SU-DHL-6 (cell line): Measurements from ENCODE around the gene BCL7C.

Experiments used
- H2AFZ ChIP-seq: fragments of 200-600 bp; sonication (generic); 2 replicates; pipeline ENCODE4 v1.6.1; 2014; ENCODE audit warnings: low read depth, mild to moderate bottlenecking, moderate library complexity, mixed read lengths, antibody characterized with exemption, low read length; ENCODE audit not compliant: severe bottlenecking
- H3F3A ChIP-seq: fragments of 200-600 bp; shearing (Covaris generic); 2 replicates; pipeline ENCODE4 v1.6.0; 2016; ENCODE audit warnings: antibody characterized with exemption, mild to moderate bottlenecking; ENCODE audit not compliant: insufficient read depth
- H3K27ac ChIP-seq: fragments of 200-600 bp; sonication (generic); 2 replicates; pipeline ENCODE4 v1.5.1; 2016; ENCODE audit warnings: low read depth, mild to moderate bottlenecking, low read length, moderate library complexity, mixed read lengths
- H3K27me3 ChIP-seq: fragments of 200-600 bp; sonication (generic), shearing (Covaris generic); 2 replicates; pipeline ENCODE4 v1.6.0; 2014; ENCODE audit warnings: mild to moderate bottlenecking, low read length
- H3K36me3 ChIP-seq: fragments of 200-600 bp; sonication (generic); 2 replicates; pipeline ENCODE4 v1.6.1; 2014; ENCODE audit warnings: mild to moderate bottlenecking, low read length, mixed read lengths
- H3K4me2 ChIP-seq: fragments of 300-600, 200-600 bp; shearing (Covaris generic), sonication (generic); 2 replicates; pipeline ENCODE4 v1.6.0; 2014; ENCODE audit warnings: low read length, low read depth, mild to moderate bottlenecking; ENCODE audit not compliant: poor library complexity, severe bottlenecking
- H3K4me3 ChIP-seq: fragments of 200-600 bp; sonication (generic); 2 replicates; pipeline ENCODE4 v1.5.1; 2014; ENCODE audit warnings: antibody characterized with exemption, low read length, mild to moderate bottlenecking, mixed read lengths; ENCODE audit not compliant: insufficient read depth, poor library complexity, severe bottlenecking
- H3K79me2 ChIP-seq: fragments of 200-600 bp; sonication (generic); 2 replicates; pipeline ENCODE4 v1.6.1; 2014; ENCODE audit warnings: mild to moderate bottlenecking, low read length, moderate library complexity; ENCODE audit not compliant: insufficient read depth
- H3K9ac ChIP-seq: fragments of 200-600 bp; sonication (generic); 2 replicates; pipeline ENCODE4 v1.7.0; 2014; ENCODE audit warnings: mild to moderate bottlenecking, low read length
- H3K9me2 ChIP-seq: fragments of 200-600 bp; sonication (generic); replicated peaks from 2 replicates; pipeline ENCODE4 v1.6.1; 2014; ENCODE audit warnings: low read length; ENCODE audit not compliant: insufficient read depth
- H3K9me3 ChIP-seq: fragments of 200-600 bp; sonication (generic); 2 replicates; pipeline ENCODE4 v1.6.1; 2014; ENCODE audit warnings: low read length, mixed read lengths; ENCODE audit not compliant: insufficient read depth
- H4K20me1 ChIP-seq: fragments of 200-600 bp; sonication (generic); 2 replicates; pipeline ENCODE4 v1.6.1; 2014; ENCODE audit warnings: low read depth, mild to moderate bottlenecking, antibody characterized with exemption, low read length, moderate library complexity, mixed read lengths
- EZH2phosphoT487 ChIP-seq: fragments of 200-600 bp; sonication (generic), shearing (Covaris generic); conservative IDR thresholded peaks from 2 replicates; pipeline ENCODE4 v1.6.1; 2018; ENCODE audit warnings: mild to moderate bottlenecking, antibody characterized with exemption, low read length, moderate library complexity, mixed read lengths
- TF ChIP-seq, protein P1 (sequence below): fragments of 200-600 bp; sonication (generic); IDR thresholded peaks from one replicate; pipeline ENCODE4 v1.5.1; 2017; ENCODE audit warnings: antibody characterized with exemption, mild to moderate bottlenecking, low read length, moderate library complexity; ENCODE audit not compliant: insufficient read depth, poor library complexity, severe bottlenecking

The BCL7C gene

DNA sequence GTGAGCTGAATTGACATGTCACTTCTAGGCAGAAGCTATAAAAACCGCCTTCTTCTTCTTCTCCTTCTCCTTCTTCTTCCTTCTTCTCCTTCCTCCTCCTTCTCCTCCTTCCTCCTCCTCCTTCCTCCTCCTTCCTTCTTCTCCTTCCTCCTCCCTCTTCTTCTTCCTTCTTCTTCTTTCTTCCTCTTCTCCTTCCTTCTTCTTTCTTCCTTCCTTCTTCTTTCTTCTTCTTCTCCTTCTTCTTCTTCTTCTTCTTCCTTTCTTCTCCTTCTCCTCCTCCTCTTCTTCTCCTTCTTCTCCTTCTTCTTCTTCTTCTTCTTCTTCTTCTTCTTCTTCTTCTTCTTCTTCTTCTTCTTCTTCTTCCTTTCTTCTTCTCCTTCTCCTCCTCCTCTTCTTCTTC, 24.7 kb upstream of the BCL7C start:
- TF ChIP-seq EZH2phosphoT487: no peak
- TF ChIP-seq, protein P1, sequence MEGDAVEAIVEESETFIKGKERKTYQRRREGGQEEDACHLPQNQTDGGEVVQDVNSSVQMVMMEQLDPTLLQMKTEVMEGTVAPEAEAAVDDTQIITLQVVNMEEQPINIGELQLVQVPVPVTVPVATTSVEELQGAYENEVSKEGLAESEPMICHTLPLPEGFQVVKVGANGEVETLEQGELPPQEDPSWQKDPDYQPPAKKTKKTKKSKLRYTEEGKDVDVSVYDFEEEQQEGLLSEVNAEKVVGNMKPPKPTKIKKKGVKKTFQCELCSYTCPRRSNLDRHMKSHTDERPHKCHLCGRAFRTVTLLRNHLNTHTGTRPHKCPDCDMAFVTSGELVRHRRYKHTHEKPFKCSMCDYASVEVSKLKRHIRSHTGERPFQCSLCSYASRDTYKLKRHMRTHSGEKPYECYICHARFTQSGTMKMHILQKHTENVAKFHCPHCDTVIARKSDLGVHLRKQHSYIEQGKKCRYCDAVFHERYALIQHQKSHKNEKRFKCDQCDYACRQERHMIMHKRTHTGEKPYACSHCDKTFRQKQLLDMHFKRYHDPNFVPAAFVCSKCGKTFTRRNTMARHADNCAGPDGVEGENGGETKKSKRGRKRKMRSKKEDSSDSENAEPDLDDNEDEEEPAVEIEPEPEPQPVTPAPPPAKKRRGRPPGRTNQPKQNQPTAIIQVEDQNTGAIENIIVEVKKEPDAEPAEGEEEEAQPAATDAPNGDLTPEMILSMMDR: no peak
- Histone ChIP-seq H2AFZ (no peak overlapping the region), H3K27me3 (no peaks in the 10 kb centered on the region), H3K4me3 (no peak overlapping the region), H3K36me3 (no peaks in the 10 kb centered on the region), H3K27ac (no peak overlapping the region), H3F3A (no peaks in the 10 kb centered on the region), H3K9ac (no peak overlapping the region), H4K20me1 (no peaks in the 10 kb centered on the region), H3K9me2 (no peaks in the 10 kb centered on the region), H3K4me2 (no peak overlapping the region), H3K79me2 (no peaks in the 10 kb centered on the region), H3K9me3 (no peaks in the 10 kb centered on the region)

DNA sequence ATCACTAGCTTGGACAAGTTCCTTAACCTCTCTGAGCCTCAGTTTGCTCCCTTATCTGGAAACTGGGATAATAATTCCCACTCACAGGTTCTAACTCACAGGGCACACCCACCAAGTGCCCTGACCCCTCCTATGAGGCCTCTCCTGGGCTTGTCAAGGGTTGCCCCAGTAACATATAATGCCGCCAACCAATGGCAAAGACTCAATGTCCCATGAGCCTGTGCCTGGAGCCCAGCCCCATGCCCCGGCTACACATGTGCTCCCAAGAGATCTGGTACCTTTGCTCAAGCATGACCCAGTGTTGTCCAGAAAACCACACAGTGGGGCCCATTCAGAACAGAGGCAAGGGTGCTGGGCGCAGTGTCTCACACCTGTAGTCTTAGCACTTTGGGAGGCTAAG, 21.0 kb upstream of the BCL7C start:
- H3F3A ChIP-seq: no peaks in the 10 kb centered on the region
- H3K4me3 ChIP-seq: no peak overlapping the region
- no peaks in the 10 kb centered on the region for H3K79me2 ChIP-seq
- H4K20me1 ChIP-seq: no peaks in the 10 kb centered on the region
- H2AFZ ChIP-seq: no peak overlapping the region
- no peak overlapping the region for H3K4me2 ChIP-seq
- H3K9ac ChIP-seq: no peak overlapping the region
- no peaks in the 10 kb centered on the region for H3K27me3 ChIP-seq
- H3K27ac ChIP-seq: no peak overlapping the region
- TF ChIP-seq EZH2phosphoT487: no peak
- TF ChIP-seq, protein P1: no peak
- no peaks in the 10 kb centered on the region for H3K9me3 ChIP-seq
- no peaks in the 10 kb centered on the region for H3K36me3 ChIP-seq
- no peaks in the 10 kb centered on the region for H3K9me2 ChIP-seq

DNA sequence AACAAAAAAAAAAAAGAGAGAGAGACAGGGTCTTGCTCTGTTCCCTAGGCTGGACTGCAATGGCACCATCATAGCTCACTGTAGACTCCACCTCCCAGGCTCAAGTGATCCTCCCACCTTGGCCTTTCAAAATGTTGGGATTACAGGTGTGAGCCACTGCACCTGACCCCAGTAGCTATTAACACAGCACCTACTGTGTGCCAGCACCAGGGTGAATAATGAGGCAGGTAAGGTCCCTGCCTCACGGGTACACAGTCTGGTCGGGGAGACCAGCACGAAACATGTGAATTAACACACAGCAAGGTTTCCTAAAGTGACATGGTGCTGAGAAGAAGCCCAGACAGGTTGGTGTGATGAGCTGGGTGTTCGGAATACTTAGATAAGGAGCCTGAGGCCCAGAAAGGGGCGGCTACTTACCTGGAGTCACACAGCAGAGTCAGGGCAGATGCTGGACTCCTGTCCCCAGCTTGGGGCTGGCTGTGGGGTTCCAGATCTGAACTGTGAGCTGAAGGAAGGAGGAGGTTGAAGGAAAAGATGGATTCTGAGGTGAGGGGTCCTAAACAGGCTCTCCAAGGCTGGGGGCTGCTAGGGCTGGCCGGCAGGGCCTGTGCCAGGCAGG, 19.0 kb upstream of the BCL7C start:
- no peak overlapping the region for H3K4me3 ChIP-seq
- H2AFZ ChIP-seq: no peak overlapping the region
- H3K27ac ChIP-seq: no peak overlapping the region
- no peaks in the 10 kb centered on the region for H3K79me2 ChIP-seq
- no peaks in the 10 kb centered on the region for H3F3A ChIP-seq
- H3K9me2 ChIP-seq: no peaks in the 10 kb centered on the region
- H4K20me1 ChIP-seq: no peaks in the 10 kb centered on the region
- no peak overlapping the region for H3K9ac ChIP-seq
- H3K9me3 ChIP-seq: no peaks in the 10 kb centered on the region
- H3K27me3 ChIP-seq: no peaks in the 10 kb centered on the region
- TF ChIP-seq, protein P1: no peak
- TF ChIP-seq EZH2phosphoT487: no peak
- no peaks in the 10 kb centered on the region for H3K36me3 ChIP-seq
- H3K4me2 ChIP-seq: no peak overlapping the region
